ENCODE measurements around the gene BEGAIN. TPM values are rescaled to one million over a fixed set of nuclear protein-coding genes. Genes with fewer than 3 reads are reported as not detected.
A peak's percentile ranks its signal among the peaks of the same experiment; 100 is the strongest.

BEGAIN gene
- total RNA-seq, 5 donors from 2014 or later (not counting 1 experiment from before 2014, with no cell fraction given) = 0.23 to 1.9 (median 1.6) TPM; not detected in 1

GRCh38 chr14:100561005-100561404 lies 26.2 kb downstream of the BEGAIN start:
- Histone ChIP-seq H3K36me3 (ENCODE audit: control insufficient read depth in 2 of 2, extremely low read depth in 1 of 2, insufficient read depth in 1 of 2, low read length in 1 of 2) (no peaks in the 10 kb centered on the region), H3K27me3 (replicated peaks in 1 of 2; ENCODE audit: control insufficient read depth in 2 of 2, extremely low read depth in 1 of 2, insufficient read depth in 2 of 2, low read length in 1 of 2) (peaks cover 0 to 39% of the 10 kb centered on the region in 2 experiments), H3K27ac (ENCODE audit: low read length) (no peak overlapping the region), H3K9me3 (no peaks in the 10 kb centered on the region), H3K4me1 (ENCODE audit: control insufficient read depth in 1 of 2, extremely low read depth in 1 of 2, insufficient read depth in 2 of 2, low read length in 2 of 2) (no peaks in the 10 kb centered on the region), H3K4me3 (ENCODE audit: control insufficient read depth in 1 of 2, extremely low read depth in 1 of 2, low read length in 1 of 2) (no peak overlapping the region)
- DNase-seq = no peak
- Mint-ChIP-seq H3K9me3 (no peaks in the 10 kb centered on the region), H3K27ac (no peak overlapping the region), H3K4me3 (no peak overlapping the region), H3K27me3 (peaks cover under 1 to 12% of the 10 kb centered on the region in 2 donors), H3K4me1 (peaks cover 0 to 3% (median 0%) of the 10 kb centered on the region in 3 donors), H3K36me3 (no peaks in the 10 kb centered on the region)
- no peak for ATAC-seq (replicated peaks in 1 of 4)
- WGBS (ENCODE audit: insufficient coverage) = 86% methylated on average over 9 of the region's 15 CpGs
- POLR2A ChIA-PET = no interaction called here
- CTCF ChIA-PET = no interaction called here

- Histone ChIP-seq H3K4me3 (ENCODE audit: control insufficient read depth in 1 of 2, extremely low read depth in 1 of 2, low read length in 1 of 2) (no peak overlapping the region), H3K27me3 (replicated peaks in 1 of 2; ENCODE audit: control insufficient read depth in 2 of 2, extremely low read depth in 1 of 2, insufficient read depth in 2 of 2, low read length in 1 of 2) (peaks cover 0 to 35% of the 10 kb centered on the region in 2 experiments), H3K27ac (ENCODE audit: low read length) (no peak overlapping the region), H3K9me3 (no peaks in the 10 kb centered on the region), H3K36me3 (ENCODE audit: control insufficient read depth in 2 of 2, extremely low read depth in 1 of 2, insufficient read depth in 1 of 2, low read length in 1 of 2) (no peaks in the 10 kb centered on the region), H3K4me1 (ENCODE audit: control insufficient read depth in 1 of 2, extremely low read depth in 1 of 2, insufficient read depth in 2 of 2, low read length in 2 of 2) (no peaks in the 10 kb centered on the region)
- ChIA-PET CTCF (no interaction called here), POLR2A (no interaction called here)
- WGBS (ENCODE audit: insufficient coverage) = 86% methylated on average over 9 of the region's 9 CpGs
- H3K4me1 Mint-ChIP-seq = peaks cover 0 to 3% (median 0%) of the 10 kb centered on the region in 3 donors
- DNase-seq = no peak
- no peak for ATAC-seq (replicated peaks in 1 of 4)
- no peaks in the 10 kb centered on the region for H3K36me3 Mint-ChIP-seq
- no peak overlapping the region for H3K27ac Mint-ChIP-seq
- H3K4me3 Mint-ChIP-seq = no peak overlapping the region
- H3K27me3 Mint-ChIP-seq = peaks cover 0 to 8% of the 10 kb centered on the region in 2 donors
- H3K9me3 Mint-ChIP-seq = no peaks in the 10 kb centered on the region
These were observed 26.7 kb downstream of the BEGAIN start for GRCh38 chr14:100560471-100560870.

- H3K9me3 Mint-ChIP-seq = no peaks in the 10 kb centered on the region
- ChIA-PET CTCF (no interaction called here), POLR2A (no interaction called here)
- H3K27me3 ChIP-seq (replicated peaks in 1 of 2; ENCODE audit: control insufficient read depth in 2 of 2, extremely low read depth in 1 of 2, insufficient read depth in 2 of 2, low read length in 1 of 2) = peaks cover 0 to 28% of the 10 kb centered on the region in 2 experiments
- no peak overlapping the region for H3K4me3 Mint-ChIP-seq
- no peaks in the 10 kb centered on the region for H3K9me3 ChIP-seq
- no peak overlapping the region for H3K4me3 ChIP-seq (ENCODE audit: control insufficient read depth in 1 of 2, extremely low read depth in 1 of 2, low read length in 1 of 2)
- no peaks in the 10 kb centered on the region for H3K4me1 ChIP-seq (ENCODE audit: control insufficient read depth in 1 of 2, extremely low read depth in 1 of 2, insufficient read depth in 2 of 2, low read length in 2 of 2)
- no peak overlapping the region for H3K27ac Mint-ChIP-seq
- H3K27ac ChIP-seq (ENCODE audit: low read length) = no peak overlapping the region
- peaks cover 0 to 2% of the 10 kb centered on the region in 2 donors for H3K27me3 Mint-ChIP-seq
- 85% methylated on average over 9 of the region's 9 CpGs for WGBS (ENCODE audit: insufficient coverage)
- H3K4me1 Mint-ChIP-seq = peaks cover 0 to 3% (median 0%) of the 10 kb centered on the region in 3 donors
- ATAC-seq (replicated peaks in 1 of 4) (no peak), DNase-seq (no peak)
- H3K36me3 Mint-ChIP-seq = no peaks in the 10 kb centered on the region
- no peaks in the 10 kb centered on the region for H3K36me3 ChIP-seq (ENCODE audit: control insufficient read depth in 2 of 2, extremely low read depth in 1 of 2, insufficient read depth in 1 of 2, low read length in 1 of 2)
These were observed 27.8 kb downstream of the BEGAIN start for GRCh38 chr14:100559455-100559854.

- H3K9me3 Mint-ChIP-seq = no peaks in the 10 kb centered on the region
- no peaks in the 10 kb centered on the region for H3K36me3 ChIP-seq (ENCODE audit: control insufficient read depth in 2 of 2, extremely low read depth in 1 of 2, insufficient read depth in 1 of 2, low read length in 1 of 2)
- H3K27me3 ChIP-seq (replicated peaks in 1 of 2; ENCODE audit: control insufficient read depth in 2 of 2, extremely low read depth in 1 of 2, insufficient read depth in 2 of 2, low read length in 1 of 2) = peaks cover 0 to 30% of the 10 kb centered on the region in 2 experiments
- H3K27me3 Mint-ChIP-seq = peaks cover 0 to 2% of the 10 kb centered on the region in 2 donors
- DNase-seq = no peak
- no peak for ATAC-seq (replicated peaks in 1 of 4)
- H3K27ac ChIP-seq (ENCODE audit: low read length) = no peak overlapping the region
- 67% methylated on average over 2 of the region's 8 CpGs for WGBS (ENCODE audit: insufficient coverage)
- no peaks in the 10 kb centered on the region for H3K36me3 Mint-ChIP-seq
- H3K27ac Mint-ChIP-seq = no peak overlapping the region
- H3K4me1 Mint-ChIP-seq = peaks cover 0 to 3% (median 0%) of the 10 kb centered on the region in 3 donors
- no peak overlapping the region for H3K4me3 Mint-ChIP-seq
- no peaks in the 10 kb centered on the region for H3K9me3 ChIP-seq
- ChIA-PET CTCF (no interaction called here), POLR2A (no interaction called here)
- peaks cover 0 to 4% of the 10 kb centered on the region in 2 experiments for H3K4me1 ChIP-seq (ENCODE audit: control insufficient read depth in 1 of 2, extremely low read depth in 1 of 2, insufficient read depth in 2 of 2, low read length in 2 of 2)
- H3K4me3 ChIP-seq (ENCODE audit: control insufficient read depth in 1 of 2, extremely low read depth in 1 of 2, low read length in 1 of 2) = no peak overlapping the region
These were observed 28.3 kb downstream of the BEGAIN start for GRCh38 chr14:100558966-100559365.

- DNase-seq (no peak), ATAC-seq (replicated peaks in 1 of 4) (no peak)
- Mint-ChIP-seq H3K36me3 (no peaks in the 10 kb centered on the region), H3K4me3 (no peak overlapping the region), H3K4me1 (peaks cover 0 to 3% (median 0%) of the 10 kb centered on the region in 3 donors), H3K27me3 (peaks cover 0 to under 1% of the 10 kb centered on the region in 2 donors), H3K27ac (no peak overlapping the region), H3K9me3 (no peaks in the 10 kb centered on the region)
- ChIA-PET POLR2A (no interaction called here), CTCF (no interaction called here)
- no peak overlapping the region for H3K27ac ChIP-seq (ENCODE audit: low read length)
- 91% methylated on average over 11 of the region's 11 CpGs for WGBS (ENCODE audit: insufficient coverage)
- peaks cover 0 to 5% of the 10 kb centered on the region in 2 experiments for H3K4me1 ChIP-seq (ENCODE audit: control insufficient read depth in 1 of 2, extremely low read depth in 1 of 2, insufficient read depth in 2 of 2, low read length in 2 of 2)
- H3K9me3 ChIP-seq = no peaks in the 10 kb centered on the region
- H3K4me3 ChIP-seq (ENCODE audit: control insufficient read depth in 1 of 2, extremely low read depth in 1 of 2, low read length in 1 of 2) = no peak overlapping the region
- no peaks in the 10 kb centered on the region for H3K36me3 ChIP-seq (ENCODE audit: control insufficient read depth in 2 of 2, extremely low read depth in 1 of 2, insufficient read depth in 1 of 2, low read length in 1 of 2)
- peaks cover 0 to 28% of the 10 kb centered on the region in 2 experiments for H3K27me3 ChIP-seq (replicated peaks in 1 of 2; ENCODE audit: control insufficient read depth in 2 of 2, extremely low read depth in 1 of 2, insufficient read depth in 2 of 2, low read length in 1 of 2)
These were observed 29.0 kb downstream of the BEGAIN start for GRCh38 chr14:100558226-100558625.

GRCh38 chr14:100557658-100558057 lies 29.6 kb downstream of the BEGAIN start:
- POLR2A ChIA-PET = no interaction called here
- peak overlapping the region in 1 of 2 donors; percentile 12 for H3K27ac Mint-ChIP-seq
- Histone ChIP-seq H3K27me3 (replicated peaks in 1 of 2; ENCODE audit: control insufficient read depth in 2 of 2, extremely low read depth in 1 of 2, insufficient read depth in 2 of 2, low read length in 1 of 2) (peaks cover 0 to 27% of the 10 kb centered on the region in 2 experiments), H3K27ac (ENCODE audit: low read length) (no peak overlapping the region), H3K4me3 (ENCODE audit: control insufficient read depth in 1 of 2, extremely low read depth in 1 of 2, low read length in 1 of 2) (no peak overlapping the region), H3K4me1 (ENCODE audit: control insufficient read depth in 1 of 2, extremely low read depth in 1 of 2, insufficient read depth in 2 of 2, low read length in 2 of 2) (peaks cover 0 to 5% of the 10 kb centered on the region in 2 experiments), H3K9me3 (no peaks in the 10 kb centered on the region), H3K36me3 (ENCODE audit: control insufficient read depth in 2 of 2, extremely low read depth in 1 of 2, insufficient read depth in 1 of 2, low read length in 1 of 2) (no peaks in the 10 kb centered on the region)
- ATAC-seq (replicated peaks in 1 of 4) (no peak), DNase-seq (no peak)
- no peaks in the 10 kb centered on the region for H3K27me3 Mint-ChIP-seq
- H3K9me3 Mint-ChIP-seq = no peaks in the 10 kb centered on the region
- CTCF ChIA-PET = no interaction called here
- WGBS (ENCODE audit: insufficient coverage) = 46% methylated on average over 11 of the region's 11 CpGs
- no peaks in the 10 kb centered on the region for H3K36me3 Mint-ChIP-seq
- no peak overlapping the region for H3K4me3 Mint-ChIP-seq
- peaks cover 0 to 3% (median 0%) of the 10 kb centered on the region in 3 donors for H3K4me1 Mint-ChIP-seq

All from T-cell (primary cell).